Measurements from ENCODE around the gene CD200R1.

GRCh38 chr3:112958811-112959560 is 15.9 kb downstream of the CD200R1 start:
- TF ChIP-seq, protein P1, sequence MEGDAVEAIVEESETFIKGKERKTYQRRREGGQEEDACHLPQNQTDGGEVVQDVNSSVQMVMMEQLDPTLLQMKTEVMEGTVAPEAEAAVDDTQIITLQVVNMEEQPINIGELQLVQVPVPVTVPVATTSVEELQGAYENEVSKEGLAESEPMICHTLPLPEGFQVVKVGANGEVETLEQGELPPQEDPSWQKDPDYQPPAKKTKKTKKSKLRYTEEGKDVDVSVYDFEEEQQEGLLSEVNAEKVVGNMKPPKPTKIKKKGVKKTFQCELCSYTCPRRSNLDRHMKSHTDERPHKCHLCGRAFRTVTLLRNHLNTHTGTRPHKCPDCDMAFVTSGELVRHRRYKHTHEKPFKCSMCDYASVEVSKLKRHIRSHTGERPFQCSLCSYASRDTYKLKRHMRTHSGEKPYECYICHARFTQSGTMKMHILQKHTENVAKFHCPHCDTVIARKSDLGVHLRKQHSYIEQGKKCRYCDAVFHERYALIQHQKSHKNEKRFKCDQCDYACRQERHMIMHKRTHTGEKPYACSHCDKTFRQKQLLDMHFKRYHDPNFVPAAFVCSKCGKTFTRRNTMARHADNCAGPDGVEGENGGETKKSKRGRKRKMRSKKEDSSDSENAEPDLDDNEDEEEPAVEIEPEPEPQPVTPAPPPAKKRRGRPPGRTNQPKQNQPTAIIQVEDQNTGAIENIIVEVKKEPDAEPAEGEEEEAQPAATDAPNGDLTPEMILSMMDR (conservative IDR thresholded peaks at IDR 0.05; ENCODE audit: low read depth in 2 of 2) = no peak
- TF ChIP-seq POLR2AphosphoS5 (IDR thresholded peaks at IDR 0.05; ENCODE audit: low read depth) (no peak), EZH2 (IDR thresholded peaks at IDR 0.05; ENCODE audit: low read depth, unreplicated experiment) (no peak), JUNB (IDR thresholded peaks at IDR 0.05; ENCODE audit: unreplicated experiment) (no peak), EZH2phosphoT487 (IDR thresholded peaks at IDR 0.05; ENCODE audit: unreplicated experiment) (no peak), STAT1 (IDR thresholded peaks at IDR 0.05; ENCODE audit: unreplicated experiment) (no peak), CREB1 (CRISPR knock-in tag; IDR thresholded peaks at IDR 0.05; ENCODE audit: low read depth) (no peak), ZNF331 (CRISPR knock-in tag; IDR thresholded peaks at IDR 0.05; ENCODE audit: low read depth) (no peak)

All from GM23338 (cell line).